NT2/D1 (cell line): Measurements from ENCODE around the gene TUB.

ENCODE experiments used
- SUZ12 ChIP-seq: IDR thresholded peaks from 2 replicates; pipeline ENCODE4 v1.6.1; 2011; ENCODE audit not compliant: insufficient read length, insufficient read depth; ENCODE audit errors: extremely low read depth
- YY1 ChIP-seq: IDR thresholded peaks from 2 replicates; pipeline ENCODE4 v1.6.1; 2011; ENCODE audit not compliant: insufficient read length, insufficient read depth

DNA sequence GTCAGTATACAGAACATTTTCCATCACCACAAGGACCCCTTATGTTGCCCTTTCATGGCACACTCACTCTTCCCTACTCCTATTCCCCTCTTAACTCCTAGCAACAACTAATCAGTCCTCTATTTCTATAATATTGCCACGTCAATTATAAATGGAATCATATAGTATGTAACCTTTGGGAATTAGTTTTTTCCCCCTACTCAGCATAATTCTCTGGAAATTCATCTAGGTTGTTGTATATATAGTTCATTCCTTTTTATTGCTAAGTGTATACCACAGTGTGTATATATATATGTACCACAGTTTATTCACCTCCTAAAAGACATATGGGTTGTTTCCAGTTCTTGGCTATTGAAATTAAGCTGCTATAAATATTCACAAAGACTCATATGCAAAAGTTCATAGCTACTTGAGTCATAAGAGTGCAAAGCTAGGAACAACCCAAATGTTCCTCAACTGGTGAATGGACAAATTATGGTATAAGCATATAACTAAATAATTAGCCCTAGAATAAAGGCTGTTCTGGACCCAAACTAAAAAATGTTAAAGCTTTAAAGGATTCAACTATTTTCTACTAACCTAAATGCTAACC lies 41.3 kb downstream of the TUB start:
- no peak for TF ChIP-seq YY1
- no peak for TF ChIP-seq SUZ12
